ENCODE measurements around the gene PTPRK.
"Not testable (repeated sequence)": the region's sequence is repeated elsewhere in the genome, so short reads cannot be mapped to it uniquely, and the experiment has no call there.

PTPRK gene

GRCh38 chr6:127992144-127992543 is 528.3 kb downstream of the PTPRK start:
- no peak for ATAC-seq
- TF ChIP-seq CREB5 (CRISPR knock-in tag; IDR thresholded peaks at IDR 0.05; ENCODE audit: low read depth) (no peak), ZNF70 (CRISPR knock-in tag; IDR thresholded peaks at IDR 0.05) (no peak), ISL1 (CRISPR knock-in tag; IDR thresholded peaks at IDR 0.05) (no peak), POU6F1 (CRISPR knock-in tag; IDR thresholded peaks at IDR 0.05; ENCODE audit: borderline replicate concordance, low read depth) (no peak), ZNF565 (CRISPR knock-in tag; conservative IDR thresholded peaks at IDR 0.05; ENCODE audit: low read depth) (no peak), PPARA (CRISPR knock-in tag; IDR thresholded peaks at IDR 0.05; ENCODE audit: borderline replicate concordance) (no peak), TSHZ2 (CRISPR knock-in tag; IDR thresholded peaks at IDR 0.05) (no peak), ZC3H10 (CRISPR knock-in tag; IDR thresholded peaks at IDR 0.05) (no peak), ZFP3 (CRISPR knock-in tag; IDR thresholded peaks at IDR 0.05) (no peak), TCF4 (CRISPR knock-in tag; IDR thresholded peaks at IDR 0.05; ENCODE audit: borderline replicate concordance) (no peak), ARNTL (CRISPR knock-in tag; IDR thresholded peaks at IDR 0.05; ENCODE audit: borderline replicate concordance, low read depth) (no peak), TOX (CRISPR knock-in tag; IDR thresholded peaks at IDR 0.05; ENCODE audit: borderline replicate concordance) (no peak), BACH2 (CRISPR knock-in tag; IDR thresholded peaks at IDR 0.05; ENCODE audit: borderline replicate concordance) (no peak), ZNF8 (CRISPR knock-in tag; IDR thresholded peaks at IDR 0.05) (no peak), CSDC2 (CRISPR knock-in tag; IDR thresholded peaks at IDR 0.05) (no peak), GLIS3 (CRISPR knock-in tag; IDR thresholded peaks at IDR 0.05) (no peak), ZFP30 (CRISPR knock-in tag; IDR thresholded peaks at IDR 0.05) (no peak), CSRNP3 (CRISPR knock-in tag; IDR thresholded peaks at IDR 0.05) (no peak), RARB (CRISPR knock-in tag; IDR thresholded peaks at IDR 0.05) (no peak)

GRCh38 chr6:127990074-127990473 is 530.3 kb downstream of the PTPRK start:
- TF ChIP-seq ZFP30 (CRISPR knock-in tag; IDR thresholded peaks at IDR 0.05) (no peak), TCF4 (CRISPR knock-in tag; IDR thresholded peaks at IDR 0.05; ENCODE audit: borderline replicate concordance) (no peak), ZNF8 (CRISPR knock-in tag; IDR thresholded peaks at IDR 0.05) (no peak)
- no peak for ATAC-seq

GRCh38 chr6:127980996-127981395 is 539.4 kb downstream of the PTPRK start:
- no peak for ATAC-seq
- TF ChIP-seq POU6F1 (CRISPR knock-in tag; IDR thresholded peaks at IDR 0.05; ENCODE audit: borderline replicate concordance, low read depth), result no peak

GRCh38 chr6:127978185-127978584 is 542.2 kb downstream of the PTPRK start:
- not testable (repeated sequence) for ATAC-seq

All from SK-N-SH treated with all-trans-retinoic acid at 6 μM for 48 hours (cell line).